Measurements from ENCODE around the gene NFXL1.
"Not testable (repeated sequence)": the region's sequence is repeated elsewhere in the genome, so short reads cannot be mapped to it uniquely, and the experiment has no call there.

NFXL1 gene

DNA sequence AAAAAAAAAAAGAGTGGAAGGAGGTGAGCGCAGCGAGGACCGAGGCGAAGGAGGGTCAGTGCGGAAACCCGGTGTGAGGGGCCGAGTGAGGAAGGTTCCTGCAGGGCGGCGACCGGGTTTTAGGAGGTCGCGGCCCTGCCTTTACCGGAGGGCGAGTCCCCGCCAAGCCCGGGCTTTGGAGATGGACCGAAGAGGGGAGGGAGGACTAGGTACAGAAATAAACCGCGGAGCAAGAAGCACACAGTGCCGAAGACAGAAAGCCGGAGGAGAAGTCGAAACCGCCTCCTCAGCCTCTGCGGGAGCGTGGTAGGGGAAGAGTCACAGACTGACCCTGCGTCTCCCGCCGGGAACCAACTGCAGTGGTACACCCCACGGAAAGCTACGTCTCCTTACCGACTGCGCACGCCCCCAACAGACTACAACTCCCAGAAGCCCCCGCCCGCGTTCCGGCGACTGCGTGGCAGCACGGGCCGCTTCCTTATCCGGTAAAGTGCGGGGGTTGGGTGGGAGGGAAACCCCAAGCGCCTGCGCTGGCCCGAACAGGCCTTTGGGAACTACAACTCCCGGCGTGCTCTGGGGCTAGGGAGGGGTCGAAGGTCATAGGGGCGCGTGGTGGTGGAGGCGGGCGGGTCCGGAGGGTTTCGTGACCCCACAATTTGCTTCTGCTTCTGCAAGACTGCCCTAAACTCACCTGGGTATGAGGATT, at the start of gene NFXL1:
NFXL1 (minus strand) TSS at position 364 of the 706 bp plus-strand sequence. CDS start 380 bp downstream, outside the sequence.
- DNase-seq = peak; percentile 99

DNA sequence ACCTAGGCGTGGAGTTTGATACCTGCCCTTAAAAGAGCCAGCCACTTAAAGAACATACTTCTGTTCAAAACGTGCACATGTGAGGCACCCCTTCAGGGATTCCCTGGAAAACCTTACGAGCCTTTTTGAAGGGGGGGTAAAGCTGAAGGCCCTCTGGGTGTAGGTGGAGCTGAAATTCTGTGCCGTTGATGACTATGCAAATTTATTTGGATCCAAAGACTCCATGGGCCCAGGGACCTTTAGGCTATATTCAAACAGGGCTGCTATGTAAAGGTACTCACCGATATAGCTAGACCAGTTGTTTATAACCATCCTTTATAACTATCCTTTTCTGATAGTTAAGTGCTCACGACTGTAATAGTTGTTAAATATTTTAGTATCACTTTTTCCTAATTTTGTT, 40.3 kb upstream of the NFXL1 start:
- DNase-seq = no peak

DNA sequence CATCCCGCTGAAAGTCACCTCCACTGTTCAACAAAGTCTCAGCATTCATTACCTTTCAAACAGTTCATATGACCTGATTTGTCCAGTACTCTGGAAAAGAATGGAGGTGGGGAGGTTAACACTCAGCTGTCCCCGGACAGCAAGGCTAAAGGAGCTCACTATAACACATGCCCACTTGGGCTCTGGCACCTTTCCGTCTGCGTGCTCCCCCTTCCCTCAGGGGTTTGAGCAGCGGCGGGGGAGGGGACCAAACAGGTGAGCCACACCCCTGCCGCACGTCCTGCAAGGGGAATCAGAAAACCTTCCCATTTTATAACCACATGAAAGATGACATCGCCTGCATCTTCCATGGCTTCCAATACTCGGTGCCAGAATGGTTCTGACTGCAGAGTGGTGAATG, 39.9 kb upstream of the NFXL1 start:
- DNase-seq = no peak

DNA sequence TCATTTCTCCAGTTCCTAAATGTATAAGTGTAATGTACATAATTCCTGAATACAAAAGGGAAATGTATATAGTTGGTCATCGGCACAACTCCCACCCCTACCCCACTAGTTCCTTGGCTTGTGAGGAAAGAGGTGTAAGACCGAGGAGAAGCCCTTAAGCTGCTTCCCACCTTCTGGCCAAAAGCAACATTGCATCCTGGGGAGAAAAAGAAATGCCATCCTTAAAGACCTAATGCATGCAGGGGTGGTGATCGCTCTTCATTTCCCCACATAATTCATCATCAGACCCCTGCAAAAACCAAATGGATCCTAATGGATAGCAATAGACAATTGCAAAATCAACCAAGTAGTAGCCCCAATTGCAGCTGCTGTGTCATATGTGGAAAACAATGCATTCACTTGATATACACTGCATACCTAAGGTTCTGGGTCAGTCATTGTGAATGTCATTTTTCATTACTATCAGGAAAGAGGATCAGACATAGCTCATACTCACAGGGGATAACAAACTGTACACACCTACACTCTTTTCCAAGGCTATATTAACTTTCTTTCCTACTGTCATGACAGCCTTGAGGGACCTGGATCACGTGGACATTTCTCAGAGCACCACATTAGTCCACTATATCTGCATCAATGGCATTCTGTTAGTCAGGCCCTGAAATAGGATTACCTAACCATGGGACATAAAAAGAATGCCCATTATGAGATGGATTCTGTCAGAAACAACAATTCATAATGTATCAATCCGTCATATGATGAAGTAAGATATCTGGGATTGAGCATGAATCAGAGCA, 31.7 kb upstream of the NFXL1 start:
- DNase-seq = no peak

DNA sequence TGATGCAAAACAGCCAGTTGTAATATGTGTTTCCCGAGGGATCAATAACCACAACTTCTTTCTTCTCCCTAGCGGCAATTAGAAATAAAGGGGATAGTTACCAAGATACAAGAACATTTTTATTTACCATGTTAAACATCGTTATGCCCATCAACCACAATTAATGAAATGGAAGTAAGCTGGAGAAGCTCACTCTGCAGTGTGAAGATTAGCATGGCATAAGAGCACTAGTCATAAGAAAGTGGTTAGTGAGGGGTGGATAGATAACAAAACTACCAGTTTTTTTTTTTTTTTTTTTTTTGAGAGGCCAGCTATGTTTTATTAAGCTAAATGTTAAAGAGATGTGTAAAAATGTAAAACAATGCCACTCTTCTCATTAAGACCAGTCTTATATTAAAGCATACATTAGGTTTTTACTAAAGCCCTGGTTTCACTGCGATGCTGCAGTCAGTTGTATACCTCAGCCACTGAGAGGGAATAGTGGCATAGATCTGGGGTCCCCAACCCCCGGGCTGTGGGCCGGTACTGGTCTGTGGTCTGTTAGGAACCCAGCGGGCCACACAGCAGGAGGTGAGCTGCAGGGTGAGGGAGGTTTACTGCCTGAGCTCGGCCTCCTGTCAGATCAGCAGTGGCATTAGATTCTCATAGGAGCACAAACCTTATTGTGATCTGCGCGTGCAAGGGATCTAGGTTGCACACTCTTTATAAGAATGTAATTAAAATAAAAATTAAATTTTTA, 27.9 kb upstream of the NFXL1 start:
- no peak for DNase-seq

DNA sequence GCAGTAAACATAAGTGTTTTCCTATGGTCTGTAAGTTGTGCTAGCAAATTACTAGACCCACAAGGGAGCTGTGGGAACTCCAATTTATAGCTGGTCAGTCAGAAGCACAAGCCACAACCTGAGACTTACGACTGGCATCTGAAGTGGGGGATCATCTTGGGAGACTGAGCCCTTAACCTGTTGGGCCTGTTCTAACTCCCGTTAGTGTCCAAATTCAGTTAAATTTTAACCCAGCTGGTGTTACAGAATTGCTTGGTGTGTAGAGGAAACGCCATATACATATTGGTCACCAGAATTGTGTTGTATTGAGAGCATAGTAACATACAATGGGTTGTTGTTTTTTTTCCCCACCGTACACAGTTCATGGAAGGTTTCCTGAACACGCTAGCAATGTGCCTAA, 25.1 kb upstream of the NFXL1 start:
- DNase-seq = no peak

DNA sequence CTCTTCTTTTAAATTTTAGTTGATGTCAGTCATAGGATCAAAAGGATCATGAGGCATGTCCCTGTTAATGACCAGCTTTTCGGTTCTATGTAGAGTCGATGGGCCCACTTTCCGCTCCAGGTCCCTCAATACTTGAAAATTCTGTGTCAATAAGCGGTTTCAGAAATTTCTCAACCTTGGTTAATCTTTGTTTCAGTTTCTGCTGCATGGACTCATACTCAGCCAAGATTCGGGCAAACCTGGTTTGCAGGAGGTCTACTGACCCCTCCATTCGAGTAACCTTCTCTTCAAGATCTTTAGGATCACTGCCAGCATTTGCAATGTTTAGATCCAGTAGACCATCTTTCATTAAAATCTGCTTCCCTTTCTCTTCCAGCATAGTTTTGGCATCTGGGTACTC, 22.0 kb upstream of the NFXL1 start:
- no peak for DNase-seq

DNA sequence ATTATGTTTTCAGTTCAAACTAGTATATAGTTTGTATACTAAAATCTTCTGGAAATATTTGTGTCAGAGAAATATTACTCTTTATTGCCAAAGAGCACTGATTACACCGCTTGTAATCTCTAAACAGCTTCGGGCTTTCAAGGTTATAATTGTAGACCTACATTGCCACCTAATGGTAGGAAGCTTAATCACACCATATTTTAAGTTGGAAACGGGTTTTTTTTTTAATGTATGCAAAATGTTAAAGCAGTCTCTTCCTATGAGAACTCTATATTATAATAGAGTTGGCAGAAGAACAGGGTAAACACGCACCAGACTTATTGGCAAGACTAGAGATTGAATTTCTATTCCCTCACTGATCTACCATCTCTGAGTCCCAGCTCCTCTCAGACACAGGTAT, 19.5 kb upstream of the NFXL1 start:
- DNase-seq = no peak

DNA sequence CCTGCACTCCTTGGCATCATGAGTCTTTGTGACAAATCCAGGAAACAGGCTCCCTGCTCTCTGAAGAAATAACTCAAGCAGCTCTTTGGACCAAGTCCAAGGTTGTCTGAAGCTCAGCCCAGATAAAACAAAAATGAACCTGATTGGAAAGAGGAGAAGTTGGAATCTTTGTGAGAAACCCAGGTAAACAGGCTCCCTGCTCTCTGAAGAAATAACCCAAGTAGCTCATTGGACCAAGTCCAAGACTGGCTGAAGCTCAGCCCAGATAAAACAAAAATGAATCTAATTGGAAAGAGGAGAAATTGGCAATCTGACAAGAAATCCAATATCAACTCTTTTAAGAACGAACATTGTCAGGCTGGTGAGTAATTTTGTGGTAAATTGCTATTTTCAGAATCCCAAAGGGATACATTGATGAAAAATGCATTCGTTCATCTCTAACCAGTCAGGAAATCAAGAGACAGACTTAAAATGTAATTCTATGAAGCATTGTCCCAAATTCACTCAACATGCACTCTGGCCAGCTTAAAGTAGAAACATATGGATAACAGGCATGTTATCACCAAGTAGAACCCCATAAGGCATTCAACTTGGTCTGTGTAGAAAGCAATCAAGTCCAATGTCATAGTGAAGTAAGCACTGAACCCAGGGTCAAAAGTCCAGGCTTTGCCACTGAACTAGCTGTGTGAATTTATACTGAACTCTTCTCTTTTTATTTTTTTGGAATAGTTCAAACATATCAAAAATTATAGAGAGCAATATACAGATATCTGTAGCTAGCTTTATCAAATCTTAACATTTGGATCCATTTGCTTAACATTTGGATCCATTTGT, 16.8 kb upstream of the NFXL1 start:
- no peak for DNase-seq

DNA sequence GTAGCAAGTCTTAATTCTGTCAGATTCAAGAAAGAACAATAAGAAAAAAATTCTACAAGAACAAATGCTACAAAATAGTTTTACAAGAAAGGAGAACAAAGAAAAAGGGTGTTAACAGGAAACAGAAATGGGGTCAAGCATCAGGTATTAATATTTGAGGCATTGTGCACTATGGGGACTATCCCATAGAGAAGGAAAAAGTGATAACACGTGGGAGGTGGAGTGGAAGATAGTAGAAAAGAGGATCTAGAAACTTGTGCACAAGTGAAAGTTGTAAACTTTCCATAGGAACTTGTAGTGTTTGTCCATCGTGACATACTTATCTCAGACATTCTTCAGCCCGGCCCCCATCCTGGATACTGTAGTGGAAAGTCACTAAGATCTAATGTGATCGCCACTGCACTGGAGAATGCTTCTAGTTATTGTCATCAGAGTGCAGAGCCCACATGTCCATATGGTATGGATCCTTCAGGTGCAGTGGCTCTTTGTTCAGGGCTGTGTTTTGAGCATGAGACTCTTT, 15.4 kb upstream of the NFXL1 start:
- no peak for DNase-seq

DNA sequence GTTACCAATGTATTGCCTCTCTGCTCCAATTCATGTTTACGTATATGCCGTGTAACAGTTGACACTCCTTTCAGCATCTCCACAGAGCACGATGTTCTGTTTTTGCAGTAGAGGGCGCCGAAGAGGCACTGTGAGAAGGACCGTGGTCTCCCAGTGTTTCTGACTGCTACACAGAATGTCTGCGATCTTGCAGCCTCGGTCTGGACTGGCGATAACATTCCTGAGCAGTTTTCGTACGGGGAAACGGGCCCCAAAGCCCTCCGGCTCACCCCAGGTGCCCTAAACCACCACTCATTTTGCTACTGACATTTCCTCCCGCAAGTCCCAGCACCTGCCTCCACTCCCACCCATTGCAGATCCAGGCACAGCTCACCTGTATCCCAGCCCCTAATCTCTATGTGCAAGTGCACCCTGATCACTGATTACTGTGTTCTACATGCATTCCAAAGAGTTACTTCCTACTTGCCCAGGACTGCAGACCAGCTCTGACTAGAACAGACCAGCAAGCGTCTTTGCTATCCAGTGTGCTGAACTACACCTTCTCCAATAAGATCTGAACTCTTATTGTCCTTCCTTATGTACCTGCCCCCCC, 12.4 kb upstream of the NFXL1 start:
- DNase-seq = peak; percentile 63

DNA sequence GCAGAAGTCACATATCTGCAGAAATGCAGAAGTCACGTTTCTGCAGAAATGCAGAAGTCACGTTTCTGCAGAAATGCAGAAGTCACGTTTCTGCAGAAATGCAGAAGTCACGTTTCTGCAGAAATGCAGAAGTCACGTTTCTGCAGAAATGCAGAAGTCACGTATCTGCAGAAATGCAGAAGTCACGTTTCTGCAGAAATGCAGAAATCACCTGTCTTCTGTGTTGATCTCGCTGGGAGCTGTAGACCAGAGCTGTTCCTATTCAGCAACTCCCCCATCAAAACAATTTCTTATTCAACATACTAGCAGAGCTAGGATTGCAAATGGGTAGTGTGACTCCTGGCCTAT, 8.9 kb upstream of the NFXL1 start:
- DNase-seq = not testable (repeated sequence)

DNA sequence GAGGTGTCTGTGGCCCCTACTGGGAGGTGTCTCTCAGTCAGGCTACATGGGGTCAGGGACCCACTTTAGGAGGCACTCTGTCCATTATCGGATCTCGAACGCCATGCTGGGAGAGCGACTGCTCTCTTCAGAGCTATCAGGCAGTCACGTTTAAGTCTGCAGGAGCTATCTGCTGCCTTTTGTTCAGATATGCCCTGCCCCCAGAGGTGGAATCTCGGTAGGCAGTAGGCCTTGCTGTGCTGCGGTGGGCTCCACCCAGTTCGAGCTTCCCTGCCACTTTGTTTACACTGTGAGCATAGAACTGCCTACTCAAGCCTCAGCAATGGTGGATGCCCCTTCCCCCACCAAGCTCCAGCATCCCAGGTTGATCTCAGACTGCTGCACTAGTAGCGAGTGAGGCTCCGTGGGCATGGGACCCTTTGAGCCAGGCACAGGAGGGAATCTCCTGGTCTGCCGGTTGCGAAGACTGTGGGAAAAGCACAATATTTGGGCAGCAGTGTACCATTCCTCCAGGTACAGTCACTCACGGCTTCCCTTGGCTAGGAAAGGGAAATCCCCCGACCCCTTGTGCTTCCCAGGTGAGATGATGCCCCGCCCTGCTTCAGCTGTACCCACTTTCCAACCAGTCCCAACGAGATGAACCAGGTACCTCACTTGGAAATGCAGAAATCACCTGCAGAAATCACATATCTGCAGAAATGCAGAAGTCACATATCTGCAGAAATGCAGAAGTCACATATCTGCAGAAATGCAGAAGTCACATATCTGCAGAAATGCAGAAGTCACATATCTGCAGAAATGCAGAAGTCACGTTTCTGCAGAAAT, 8.3 kb upstream of the NFXL1 start:
- DNase-seq = not testable (repeated sequence)

DNA sequence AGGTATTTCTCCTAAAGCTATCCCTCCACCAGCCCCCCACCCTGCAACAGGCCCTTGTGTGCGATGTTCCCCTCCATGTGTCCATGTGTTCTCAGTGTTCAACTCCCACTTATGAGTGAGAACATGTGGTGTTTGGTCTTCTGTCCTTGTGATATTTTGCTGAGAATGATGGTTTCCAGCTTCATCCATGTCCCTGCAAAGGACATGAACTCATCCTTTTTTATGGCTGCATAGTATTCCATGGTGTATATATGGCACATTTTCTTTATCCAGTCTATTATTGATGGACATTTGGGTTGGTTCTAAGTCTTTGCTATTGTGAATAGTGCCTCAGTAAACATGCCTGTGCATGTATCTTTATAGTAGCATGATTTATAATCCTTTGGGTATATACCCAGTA, 2.8 kb upstream of the NFXL1 start:
- not testable (repeated sequence) for DNase-seq

DNA sequence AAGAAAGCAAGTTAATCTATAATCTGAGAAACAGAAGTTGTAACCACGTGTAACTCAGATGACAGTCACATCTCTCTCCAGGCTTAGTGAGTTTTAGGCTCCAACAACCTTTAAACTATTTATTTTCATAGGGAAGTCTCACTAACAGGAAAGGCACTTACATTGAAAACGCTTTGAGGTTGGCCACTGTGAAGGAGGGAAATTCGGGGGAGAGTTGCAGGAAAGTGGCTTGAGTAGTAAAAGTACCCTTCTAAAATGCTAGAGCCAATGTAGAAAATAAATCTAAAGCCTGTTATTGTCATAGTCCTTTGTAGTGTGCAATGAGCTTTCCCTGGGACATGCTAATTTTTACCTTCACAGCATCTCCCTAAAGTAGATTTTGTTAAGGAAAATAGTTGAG, 995 bp upstream of the NFXL1 start:
- no peak for DNase-seq

DNA sequence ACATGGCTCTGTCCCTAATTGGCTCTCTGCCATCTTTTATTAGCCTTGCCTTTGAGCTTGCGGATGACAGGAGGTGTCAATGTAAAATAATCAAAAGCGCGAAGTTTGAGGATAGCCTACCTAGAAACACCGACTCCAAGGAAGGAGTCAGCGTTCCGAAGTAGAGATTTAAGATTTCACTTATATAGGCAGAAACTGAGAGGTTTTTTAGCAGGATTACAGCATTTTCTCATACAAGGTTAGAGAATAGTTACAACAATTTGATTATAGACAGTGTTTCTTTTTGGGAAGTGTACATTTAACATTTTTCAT, 499 bp upstream of the NFXL1 start:
- DNase-seq = no peak

DNA sequence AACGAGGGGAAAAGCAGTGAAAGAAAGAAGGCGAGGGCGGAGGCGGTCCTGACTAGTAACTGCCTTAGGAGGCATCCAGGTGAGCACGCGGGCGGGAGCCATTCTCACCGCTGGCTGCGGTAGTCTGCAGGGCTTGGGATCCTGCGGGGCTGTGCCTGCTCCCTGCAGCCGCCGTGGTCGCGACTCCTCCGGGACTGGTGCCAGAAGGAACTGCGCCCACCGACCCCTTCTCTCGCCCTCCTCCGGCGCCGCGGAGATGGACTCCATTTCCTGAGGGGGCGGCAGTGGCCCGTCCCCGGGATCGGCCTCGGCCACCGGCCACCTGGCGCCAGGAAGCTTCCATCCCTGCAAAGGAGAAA, 543 bp downstream of the NFXL1 start:
- DNase-seq = no peak

DNA sequence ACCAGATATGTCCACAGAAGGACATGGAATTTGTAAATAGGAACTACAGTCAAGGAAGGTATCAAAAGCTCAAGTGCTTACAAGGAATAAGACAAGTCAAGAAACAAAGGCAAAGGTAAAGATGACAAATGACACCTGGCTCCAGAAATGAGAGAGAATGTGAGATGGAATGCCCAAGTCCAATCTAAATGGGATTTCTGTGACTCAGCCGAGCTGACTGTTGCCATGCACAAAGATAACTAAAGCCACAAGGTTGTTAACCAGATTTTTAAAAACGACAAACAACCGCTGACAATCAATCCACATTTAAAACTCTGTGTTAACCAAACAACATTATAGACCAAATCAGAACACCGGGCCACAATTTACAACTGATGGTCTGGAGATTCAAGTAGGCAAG, 1.1 kb downstream of the NFXL1 start:
- DNase-seq = no peak

DNA sequence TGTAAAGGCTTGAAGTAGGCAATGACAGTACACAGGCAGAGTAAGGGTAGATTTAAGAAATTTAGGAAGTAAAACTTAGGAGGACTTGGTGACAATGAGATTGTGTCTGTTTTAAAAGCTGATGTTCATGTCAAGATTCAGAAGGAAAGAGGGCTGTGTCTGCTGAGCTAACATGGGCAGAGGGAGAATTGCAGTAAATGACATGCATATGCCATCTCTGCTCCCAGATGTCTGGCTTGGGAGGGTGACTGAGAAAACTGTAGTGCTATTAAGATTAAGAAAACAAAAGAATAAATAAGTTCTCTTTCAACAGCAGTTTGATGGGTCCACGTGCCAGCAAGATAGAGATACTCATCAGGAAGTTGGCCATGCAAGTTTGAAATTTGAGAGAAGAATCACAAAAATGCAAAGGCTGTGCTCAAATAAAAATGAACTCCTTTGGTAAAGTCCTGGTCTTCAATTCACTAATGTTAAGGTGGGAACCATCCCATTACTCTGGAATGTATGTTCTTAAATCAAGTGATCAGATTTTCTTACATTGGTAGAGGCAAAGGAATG, 7.2 kb downstream of the NFXL1 start:
- no peak for DNase-seq

DNA sequence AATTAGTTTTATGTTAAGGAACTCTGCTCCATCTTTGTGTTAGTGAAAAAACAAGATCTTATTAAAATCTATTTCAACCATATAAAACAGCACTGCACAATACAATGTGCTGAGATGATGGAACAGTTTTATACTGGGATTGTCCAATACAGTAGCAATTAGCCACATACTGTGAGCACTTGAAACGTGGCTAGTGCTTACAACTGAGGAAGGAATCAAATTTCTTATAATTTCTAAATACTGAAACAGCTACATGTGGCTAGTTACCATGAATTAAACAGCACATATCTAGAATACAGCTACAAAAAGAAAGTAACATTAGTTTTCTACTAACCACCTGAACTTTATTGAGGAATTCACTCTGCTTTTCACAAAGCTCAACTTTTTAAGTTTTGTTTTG, 14.7 kb downstream of the NFXL1 start:
- DNase-seq = no peak

DNA sequence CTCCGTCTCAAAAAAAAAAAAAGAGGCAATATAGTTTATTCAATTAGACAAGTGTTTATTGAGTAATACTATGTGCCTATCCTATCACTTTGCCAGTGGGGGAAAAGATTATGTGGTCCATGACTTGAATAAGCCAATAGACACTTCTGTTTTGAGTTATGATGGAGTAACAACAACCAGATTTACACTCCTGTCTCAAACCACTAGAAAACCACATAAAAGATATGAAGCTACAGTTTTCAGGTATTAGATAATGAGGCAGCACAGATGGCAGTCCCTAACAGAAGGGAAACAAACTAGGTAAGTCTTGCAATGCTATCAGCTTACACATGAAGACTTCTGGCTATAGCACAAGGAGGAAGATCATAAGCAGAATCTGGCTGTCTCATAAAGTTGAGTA, 22.5 kb downstream of the NFXL1 start:
- no peak for DNase-seq

All from right hindlimb (tissue), 1 donor.